H1 (cell line): ENCODE results near the gene AP3B2.

Experiments
- CTCF ChIP-seq, 3 experiments: IDR thresholded peaks; 1 replicate in 2 of 3; 2 replicates in 1 of 3; pipeline versions ENCODE4 v1.5.1 to v1.6.1; 2011; ENCODE audit warnings: low read length in 3 of 3, mild to moderate bottlenecking in 3 of 3, inconsistent platforms in 2 of 3, low read depth in 1 of 3, moderate library complexity in 1 of 3; ENCODE audit not compliant: insufficient read depth in 1 of 3; ENCODE audit errors: control extremely low read depth in 1 of 3
- EP300 ChIP-seq, 2 experiments: IDR thresholded peaks; 1 replicate in 1 of 2; 2 replicates in 1 of 2; pipeline ENCODE4 v1.6.1; 2011 to 2012; ENCODE audit warnings: low read depth in 2 of 2, low read length in 2 of 2, mild to moderate bottlenecking in 2 of 2, borderline replicate concordance in 1 of 2, inconsistent platforms in 1 of 2, moderate library complexity in 1 of 2
- GABPA ChIP-seq: IDR thresholded peaks from 2 replicates; pipeline ENCODE4 v1.6.1; 2011; ENCODE audit warnings: mild to moderate bottlenecking, low read length, moderate library complexity, borderline replicate concordance; ENCODE audit not compliant: insufficient read depth
- TAF1 ChIP-seq: IDR thresholded peaks from 2 replicates; pipeline ENCODE4 v1.6.1; 2011; ENCODE audit warnings: mild to moderate bottlenecking, low read depth, low read length

GRCh38 chr15:82641129-82641798, 68.4 kb downstream of the AP3B2 start:
- TF ChIP-seq CTCF (IDR thresholded peaks at IDR 0.05; ENCODE audit: control extremely low read depth in 1 of 3, insufficient read depth in 1 of 3, low read depth in 1 of 3, low read length in 3 of 3) (no peak), EP300 (IDR thresholded peaks at IDR 0.05; ENCODE audit: borderline replicate concordance in 1 of 2, low read depth in 2 of 2, low read length in 2 of 2) (no peak), TAF1 (no peak), GABPA (no peak)
